22Rv1 (cell line): ENCODE measurements around the gene AK1.

Experiments
- H3K27ac ChIP-seq: fragments of 450-650 bp; 2 replicates; pipeline ENCODE4 v1.5.1; 2017
- CTCF ChIP-seq: fragments of 450-650 bp; IDR thresholded peaks from 2 replicates; pipeline ENCODE4 v1.5.1; 2017; ENCODE audit warnings: mild to moderate bottlenecking
- ZFX ChIP-seq: fragments of 450-650 bp; IDR thresholded peaks from 2 replicates; pipeline ENCODE4 v1.6.1; 2017; ENCODE audit warnings: antibody characterized with exemption, borderline replicate concordance

The AK1 gene

GRCh38 chr9:127863191-127863621 is 14.3 kb downstream of the AK1 start:
- no peak for TF ChIP-seq CTCF
- TF ChIP-seq ZFX: no peak
- H3K27ac ChIP-seq: no peak overlapping the region

- no peak for TF ChIP-seq ZFX
- no peak for TF ChIP-seq CTCF
- no peak overlapping the region for H3K27ac ChIP-seq
These were observed 15.1 kb downstream of the AK1 start for GRCh38 chr9:127862075-127863011.

GRCh38 chr9:127860779-127861178 is 16.7 kb downstream of the AK1 start:
- H3K27ac ChIP-seq: no peak overlapping the region
- no peak for TF ChIP-seq CTCF
- no peak for TF ChIP-seq ZFX

- TF ChIP-seq ZFX (no peak), CTCF (no peak)
- no peak overlapping the region for H3K27ac ChIP-seq
These were observed 17.2 kb downstream of the AK1 start for GRCh38 chr9:127860260-127860659.

GRCh38 chr9:127858041-127858512 is 19.4 kb downstream of the AK1 start:
- TF ChIP-seq CTCF (no peak), ZFX (no peak)
- no peak overlapping the region for H3K27ac ChIP-seq

GRCh38 chr9:127857278-127857677 is 20.2 kb downstream of the AK1 start:
- no peak for TF ChIP-seq CTCF
- TF ChIP-seq ZFX: no peak
- no peak overlapping the region for H3K27ac ChIP-seq

GRCh38 chr9:127856729-127857116 is 20.8 kb downstream of the AK1 start:
- H3K27ac ChIP-seq: no peak overlapping the region
- no peak for TF ChIP-seq CTCF
- TF ChIP-seq ZFX: no peak
